Activated CD4-positive, alpha-beta T cell treated with anti-CD3 and anti-CD28 coated beads for 36 hours (primary cell): ENCODE measurements around the gene AP4M1. TPM values are rescaled to one million over a fixed set of nuclear protein-coding genes. Genes with fewer than 3 reads are reported as not detected.

Experiments
- ATAC-seq: fragments of 200-7000 bp; cut with Tn5 transposase; one replicate; pipeline ENCODE4 v1.10.0; 2021; ENCODE audit warnings: mild to moderate bottlenecking, moderate library complexity
- CTCF ChIA-PET: fragments of 350-600 bp; sonication (Branson Sonifier 250); formaldehyde crosslinking; loops from one replicate; lab custom pipeline; 2021; ENCODE audit warnings: antibody characterized with exemption; lab: Charles Lee
- POLR2A ChIA-PET: fragments of 350-600 bp; sonication (Branson Sonifier 250); formaldehyde crosslinking; loops from one replicate; lab custom pipeline; 2021; ENCODE audit warnings: antibody characterized with exemption, inconsistent platforms; lab: Charles Lee
- DNase-seq: peaks from one replicate; pipeline ENCODE4 v3.0.0-alpha.2; 2020
- H3K27ac Mint-ChIP-seq: one replicate; pipeline ENCODE4 v1.8.0; 2021; ENCODE audit warnings: mixed read lengths
- H3K27me3 Mint-ChIP-seq: one replicate; pipeline ENCODE4 v1.8.0; 2021; ENCODE audit warnings: mixed read lengths
- H3K36me3 Mint-ChIP-seq: one replicate; pipeline ENCODE4 v1.8.0; 2021; ENCODE audit warnings: low read depth, mixed read lengths
- H3K4me1 Mint-ChIP-seq: one replicate; pipeline ENCODE4 v1.8.0; 2021; ENCODE audit warnings: mixed read lengths
- H3K4me3 Mint-ChIP-seq: one replicate; pipeline ENCODE4 v1.8.0; 2021; ENCODE audit warnings: mild to moderate bottlenecking, moderate library complexity, mixed read lengths
- H3K9me3 Mint-ChIP-seq: one replicate; pipeline ENCODE4 v1.8.0; 2021; ENCODE audit warnings: low read depth, mixed read lengths
- intact Hi-C, 2 experiments: fragments of 100-400 bp; cut with DNase I in 1 of 2; cut with micrococcal nuclease in 1 of 2; formaldehyde crosslinking; loops; one replicate each; pipeline versions ENCODE4 v1.14.2 to v1.15.1; 2022 to 2024; cut with DNase I, micrococcal nuclease
- total RNA-seq, 2 experiments: library from RNA; stranded (reverse); gene quantifications; one replicate each; pipeline ENCODE4 v1.2.3, GENCODE V29; 2021

The AP4M1 gene
- total RNA-seq, 2 experiments from 2014 or later = 8.8 to 10.4 TPM

DNA sequence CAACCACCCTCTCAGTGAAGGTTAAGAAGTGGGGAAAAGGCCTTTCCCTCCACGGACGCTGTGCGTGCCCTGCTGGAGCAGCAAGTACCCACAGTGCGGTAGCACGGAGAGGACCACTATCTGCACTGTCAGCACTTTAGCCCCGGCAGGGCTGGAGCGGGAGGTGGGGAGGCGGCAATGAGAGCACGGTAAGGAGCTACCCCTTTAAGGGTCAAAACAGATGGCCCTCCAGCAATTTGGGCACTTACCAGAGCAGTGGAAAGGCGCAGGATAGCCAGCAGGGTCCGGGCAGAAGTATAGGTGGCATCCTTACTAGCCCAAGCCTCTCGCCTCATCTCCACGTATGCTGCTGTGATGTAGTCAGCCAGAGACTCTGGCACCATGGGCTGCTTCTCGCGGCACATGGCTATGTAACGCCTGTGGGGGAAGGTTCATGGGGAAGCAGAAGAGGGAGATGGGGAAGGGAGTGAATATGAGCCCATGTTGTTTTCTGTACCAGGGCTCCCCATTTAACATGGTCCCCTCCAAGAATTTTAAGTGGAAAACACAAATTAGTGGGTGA lies 7.4 kb upstream of the AP4M1 start:
- no peaks in the 10 kb centered on the region for H3K9me3 Mint-ChIP-seq
- no peak overlapping the region for H3K27ac Mint-ChIP-seq
- peaks cover 89% of the 10 kb centered on the region for H3K36me3 Mint-ChIP-seq
- DNase-seq (no peak), ATAC-seq (no peak)
- ChIA-PET CTCF (interaction anchor here (0.7 kb wide), 2 partner anchors 11 to 33 kb away, joined by 3 read pairs; partner anchors contain the start of gene MBLAC1), POLR2A (interaction anchor here (0.9 to 1.2 kb wide), 2 partner anchors 12 kb away, joined by 3 read pairs; no protein-coding TSS in a partner anchor)
- intact Hi-C loops = no loop called here
- H3K27me3 Mint-ChIP-seq = no peaks in the 10 kb centered on the region
- no peak overlapping the region for H3K4me3 Mint-ChIP-seq
- peaks cover 43% of the 10 kb centered on the region for H3K4me1 Mint-ChIP-seq

DNA sequence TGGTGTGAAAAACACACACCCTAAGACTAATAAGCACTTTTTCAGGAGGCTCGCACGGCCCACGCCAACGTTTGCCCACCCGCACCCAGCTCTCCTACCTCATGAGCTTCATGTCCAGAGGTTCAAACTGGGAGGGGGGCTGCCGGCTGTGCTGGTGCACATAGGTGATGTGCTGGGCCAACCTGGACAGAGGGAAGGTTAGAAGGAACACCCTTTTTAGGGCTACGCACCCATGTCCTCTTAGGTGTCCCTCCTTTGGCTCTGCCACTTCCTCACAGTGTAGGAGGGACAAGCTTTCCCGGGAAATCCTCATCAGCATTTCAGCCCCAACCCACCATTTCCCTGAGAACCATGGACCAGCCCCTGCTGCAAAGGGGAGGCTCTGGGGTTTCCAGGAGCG lies 6.2 kb upstream of the AP4M1 start:
- intact Hi-C loops = no loop called here
- H3K36me3 Mint-ChIP-seq = peaks cover 95% of the 10 kb centered on the region
- POLR2A ChIA-PET = interaction anchor here (0.6 to 1.3 kb wide), 4 partner anchors 13 to 258 kb away, joined by 3 to 9 read pairs (median 3); no protein-coding TSS in a partner anchor
- H3K4me3 Mint-ChIP-seq = no peak overlapping the region
- H3K27me3 Mint-ChIP-seq = no peaks in the 10 kb centered on the region
- H3K4me1 Mint-ChIP-seq = peaks cover 47% of the 10 kb centered on the region
- no peak for DNase-seq
- CTCF ChIA-PET = interaction anchor here (0.7 to 1.4 kb wide), 2 partner anchors 10 to 38 kb away, joined by 3 to 5 read pairs; no protein-coding TSS in a partner anchor
- no peaks in the 10 kb centered on the region for H3K9me3 Mint-ChIP-seq
- no peak for ATAC-seq
- no peak overlapping the region for H3K27ac Mint-ChIP-seq

DNA sequence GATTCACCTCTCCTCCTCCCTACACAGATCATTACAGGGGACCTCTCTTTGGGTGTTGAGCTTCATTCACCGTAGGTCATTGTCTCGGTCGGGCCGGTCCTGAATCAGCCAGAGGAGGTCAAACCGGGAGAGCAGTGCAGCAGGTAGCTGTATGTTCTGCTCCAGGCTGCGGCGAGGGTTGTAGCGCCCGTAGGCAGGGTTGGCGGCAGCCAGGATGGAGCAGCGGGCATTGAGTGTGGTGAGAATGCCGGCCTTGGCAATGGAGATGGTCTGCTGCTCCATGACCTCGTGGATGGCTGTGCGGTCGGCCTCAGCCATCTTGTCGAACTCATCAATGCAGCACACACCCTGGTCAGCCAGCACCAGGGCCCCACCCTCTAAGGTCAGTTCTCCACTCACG lies 5.7 kb upstream of the AP4M1 start:
- Mint-ChIP-seq H3K9me3 (no peaks in the 10 kb centered on the region), H3K27me3 (no peaks in the 10 kb centered on the region), H3K36me3 (peaks cover 96% of the 10 kb centered on the region), H3K4me3 (no peak overlapping the region), H3K4me1 (peaks cover 44% of the 10 kb centered on the region), H3K27ac (no peak overlapping the region)
- intact Hi-C loops = no loop called here
- ATAC-seq = no peak
- POLR2A ChIA-PET = interaction anchor here (0.6 to 1.3 kb wide), 3 partner anchors 13 to 257 kb away, joined by 3 to 9 read pairs (median 3); no protein-coding TSS in a partner anchor
- CTCF ChIA-PET = interaction anchor here (1.4 kb wide), 1 partner anchor 37 kb away, joined by 5 read pairs; no protein-coding TSS in a partner anchor
- DNase-seq = no peak

DNA sequence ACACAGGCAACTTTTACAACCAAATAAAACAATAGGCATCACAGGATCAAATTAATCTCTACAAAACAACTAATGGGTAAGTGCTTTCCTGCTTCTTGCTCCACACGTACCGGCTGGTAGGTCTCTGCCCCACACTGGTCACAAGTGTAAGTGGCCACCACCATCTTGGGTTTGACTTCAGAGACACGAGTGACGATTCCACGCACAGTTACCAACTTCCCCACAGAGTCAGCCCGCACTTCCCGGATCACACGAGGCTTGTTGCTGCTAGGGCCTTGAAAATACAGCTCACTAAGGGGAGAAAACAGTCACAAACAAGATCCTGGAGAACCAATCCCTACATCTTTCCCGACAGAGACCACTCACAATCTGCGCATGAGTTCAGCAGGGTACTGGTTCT lies 2.5 kb upstream of the AP4M1 start:
- Mint-ChIP-seq H3K27me3 (no peaks in the 10 kb centered on the region), H3K4me3 (peak overlapping the region; percentile 90), H3K27ac (peak overlapping the region; percentile 80), H3K9me3 (no peaks in the 10 kb centered on the region), H3K36me3 (peaks cover 68% of the 10 kb centered on the region), H3K4me1 (peaks cover 46% of the 10 kb centered on the region)
- intact Hi-C loops = no loop called here
- ATAC-seq = no peak
- ChIA-PET CTCF (interaction anchor here (0.7 kb wide), 1 partner anchor 202 kb away, joined by 3 read pairs; no protein-coding TSS in a partner anchor), POLR2A (interaction anchor here (4.9 kb wide), 1 partner anchor 9 kb away, joined by 74 read pairs; the partner anchor contains the start of gene COPS6)
- no peak for DNase-seq

DNA sequence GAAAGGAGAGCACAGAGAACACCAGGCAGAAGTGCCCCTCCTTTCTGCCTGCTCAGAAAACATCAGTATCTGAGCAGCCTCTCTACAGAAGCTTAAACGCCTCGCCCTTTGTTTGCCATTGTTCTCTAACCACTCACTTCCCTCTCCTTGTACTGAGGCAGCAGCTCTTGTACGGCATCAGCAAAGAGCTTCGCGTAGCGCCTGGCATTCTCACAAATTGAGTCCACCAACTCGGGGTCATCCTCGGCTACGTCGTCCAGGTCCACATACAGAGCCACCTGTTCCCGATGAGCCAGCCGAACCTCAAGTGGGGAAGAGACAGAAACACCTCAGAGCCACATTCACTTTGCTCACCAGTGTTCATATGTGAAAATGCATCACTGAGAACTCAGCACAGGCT lies 2.0 kb upstream of the AP4M1 start:
- intact Hi-C loops = no loop called here
- Mint-ChIP-seq H3K27ac (peak overlapping the region; percentile 94), H3K4me1 (peaks cover 46% of the 10 kb centered on the region), H3K4me3 (peak overlapping the region; percentile 90), H3K9me3 (no peaks in the 10 kb centered on the region), H3K36me3 (peaks cover 63% of the 10 kb centered on the region), H3K27me3 (no peaks in the 10 kb centered on the region)
- ChIA-PET CTCF (interaction anchor here (0.5 to 0.7 kb wide), 3 partner anchors 187 to 1056 kb away, joined by 3 read pairs; no protein-coding TSS in a partner anchor), POLR2A (interaction anchor here (4.9 kb wide), 1 partner anchor 9 kb away, joined by 74 read pairs; the partner anchor contains the start of gene COPS6)
- DNase-seq (no peak), ATAC-seq (no peak)

DNA sequence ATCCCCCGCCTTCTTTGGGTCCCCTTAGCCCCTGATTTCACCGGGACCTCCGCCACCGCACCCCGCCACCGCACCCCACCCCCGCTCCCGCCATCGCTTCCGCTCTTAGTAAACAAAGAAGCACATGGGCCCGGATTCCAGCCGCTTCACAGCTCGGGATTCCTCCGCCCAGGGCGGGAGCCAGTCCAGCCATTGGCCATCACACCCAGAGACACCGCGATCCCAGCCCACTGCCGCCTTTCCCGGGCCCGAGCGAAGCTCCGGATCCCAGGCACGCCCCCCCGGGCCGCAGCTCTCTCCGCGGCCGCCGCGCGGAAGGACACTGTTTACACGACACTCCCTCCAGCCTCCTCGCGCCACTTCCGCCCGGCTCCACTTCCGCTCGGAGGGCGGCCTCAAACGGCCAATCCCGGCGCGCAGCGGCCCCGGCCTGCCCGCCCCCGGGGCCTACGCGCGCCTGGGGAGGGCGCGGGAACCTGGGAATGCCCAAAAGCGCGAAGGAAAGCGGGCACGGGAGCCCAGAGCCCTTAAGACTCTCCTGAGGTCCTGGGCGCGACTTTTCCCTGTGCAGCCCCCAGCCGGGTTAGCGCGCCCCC lies 925 bp upstream of the AP4M1 start:
- CTCF ChIA-PET = interaction anchor here (0.6 to 3.0 kb wide), 6 partner anchors 10 to 722 kb away, joined by 3 to 14 read pairs (median 6); partner anchors contain the start of gene MBLAC1
- no peaks in the 10 kb centered on the region for H3K9me3 Mint-ChIP-seq
- H3K4me1 Mint-ChIP-seq = peaks cover 46% of the 10 kb centered on the region
- peak; percentile 93 for DNase-seq
- peaks cover 58% of the 10 kb centered on the region for H3K36me3 Mint-ChIP-seq
- peak overlapping the region; percentile 90 for H3K4me3 Mint-ChIP-seq
- POLR2A ChIA-PET = interaction anchor here (0.5 to 4.9 kb wide), 9 partner anchors 10 to 553 kb away, joined by 3 to 74 read pairs (median 7); partner anchors contain the start of genes COPS6, MBLAC1, TRIM4 and ZCWPW1
- peak overlapping the region; percentile 94 for H3K27ac Mint-ChIP-seq
- ATAC-seq = peak; percentile 79
- intact Hi-C loops = loop anchor here (1.0 to 5.0 kb wide), 14 partner anchors 10 to 693 kb away; partner anchors contain the start of genes CNPY4 (in 2 of the 2), TAF6 (in 2 of the 2), ZNF3 (in 2 of the 2) and BUD31 (in 1 of the 2)
- H3K27me3 Mint-ChIP-seq = no peaks in the 10 kb centered on the region

DNA sequence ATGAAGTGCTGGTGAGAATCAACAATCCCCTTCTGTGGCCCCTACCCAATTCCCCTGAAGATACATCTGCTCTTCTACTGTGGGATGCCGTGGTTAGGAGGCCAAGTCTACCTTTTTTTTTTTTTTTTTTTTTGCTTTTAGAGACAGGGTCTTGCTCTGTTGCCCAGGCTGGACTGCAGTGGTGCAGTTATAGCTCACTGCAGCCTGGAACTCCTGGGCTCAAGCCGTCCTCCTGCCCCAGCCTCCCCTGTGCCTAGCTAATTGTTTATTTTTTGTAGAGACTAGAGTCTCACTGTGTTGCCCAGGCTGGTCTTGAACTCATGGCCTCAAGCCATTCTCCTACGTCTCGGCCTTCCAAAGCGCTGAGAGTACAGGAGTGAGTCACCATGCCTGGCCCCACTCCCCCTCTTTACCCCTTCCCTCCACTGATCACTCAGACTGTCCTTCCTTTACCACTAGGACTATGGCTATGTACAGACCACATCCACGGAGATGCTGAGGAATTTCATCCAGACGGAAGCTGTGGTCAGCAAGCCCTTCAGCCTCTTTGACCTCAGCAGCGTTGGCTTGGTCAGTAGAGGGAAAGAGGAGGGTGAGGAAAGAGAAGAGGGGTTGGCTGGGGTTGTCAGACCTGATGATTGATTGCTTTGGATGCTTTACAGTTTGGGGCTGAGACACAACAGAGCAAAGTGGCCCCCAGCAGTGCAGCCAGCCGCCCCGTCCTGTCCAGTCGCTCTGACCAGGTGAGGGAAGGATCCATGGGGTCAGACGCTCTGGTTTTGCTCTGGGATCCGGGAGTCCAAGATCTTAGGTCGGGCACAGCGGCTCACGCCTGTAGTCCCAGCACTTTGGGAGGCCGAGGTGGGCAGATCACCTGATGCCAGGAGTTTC lies 1.8 kb downstream of the AP4M1 start:
- DNase-seq (no peak), ATAC-seq (no peak)
- CTCF ChIA-PET = interaction anchor here (0.6 to 3.0 kb wide), 4 partner anchors 17 to 325 kb away, joined by 3 to 14 read pairs (median 4); partner anchors contain the start of gene ZCWPW1
- Mint-ChIP-seq H3K4me1 (peaks cover 30% of the 10 kb centered on the region), H3K4me3 (peak overlapping the region; percentile 90), H3K27ac (peak overlapping the region; percentile 66), H3K9me3 (no peaks in the 10 kb centered on the region), H3K36me3 (peaks cover 36% of the 10 kb centered on the region), H3K27me3 (no peaks in the 10 kb centered on the region)
- POLR2A ChIA-PET = interaction anchor here (1.1 to 4.9 kb wide), 3 partner anchors 13 to 602 kb away, joined by 4 to 74 read pairs (median 9); partner anchors contain the start of genes COPS6 and POP7
- intact Hi-C loops = loop anchor here in 1 of 2 experiments (5.0 kb wide), 2 partner anchors 569 to 696 kb away; partner anchors contain the start of genes BUD31, GNB2 and PDAP1

DNA sequence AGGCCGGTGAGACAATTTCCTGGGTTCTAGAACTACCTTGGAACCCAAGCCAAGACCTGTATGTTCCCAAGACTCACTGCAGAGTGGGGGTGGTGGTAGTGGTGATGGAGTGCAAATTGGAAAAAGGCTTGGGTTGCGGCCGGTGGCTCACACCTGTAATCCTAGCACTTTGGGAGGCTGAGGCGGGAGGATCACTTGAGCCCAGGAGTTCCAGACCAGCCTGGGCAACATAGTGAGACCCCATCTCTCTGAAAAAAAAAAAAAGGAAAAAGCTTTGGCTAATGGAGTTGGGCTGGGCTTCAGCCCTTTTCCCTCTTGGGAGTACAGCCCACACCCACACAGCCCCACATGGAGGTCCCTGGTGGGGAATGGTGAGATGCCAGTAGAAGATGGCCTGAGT lies 4.1 kb downstream of the AP4M1 start:
- DNase-seq (no peak), ATAC-seq (no peak)
- Mint-ChIP-seq H3K27ac (no peak overlapping the region), H3K27me3 (no peaks in the 10 kb centered on the region), H3K4me3 (no peak overlapping the region), H3K36me3 (peaks cover 19% of the 10 kb centered on the region), H3K9me3 (no peaks in the 10 kb centered on the region), H3K4me1 (peaks cover 9% of the 10 kb centered on the region)
- intact Hi-C loops = no loop called here
- ChIA-PET CTCF (interaction anchor here (0.6 to 0.7 kb wide), 2 partner anchors 12 to 423 kb away, joined by 3 read pairs; no protein-coding TSS in a partner anchor), POLR2A (interaction anchor here (0.6 kb wide), 1 partner anchor 300 kb away, joined by 4 read pairs; no protein-coding TSS in a partner anchor)

DNA sequence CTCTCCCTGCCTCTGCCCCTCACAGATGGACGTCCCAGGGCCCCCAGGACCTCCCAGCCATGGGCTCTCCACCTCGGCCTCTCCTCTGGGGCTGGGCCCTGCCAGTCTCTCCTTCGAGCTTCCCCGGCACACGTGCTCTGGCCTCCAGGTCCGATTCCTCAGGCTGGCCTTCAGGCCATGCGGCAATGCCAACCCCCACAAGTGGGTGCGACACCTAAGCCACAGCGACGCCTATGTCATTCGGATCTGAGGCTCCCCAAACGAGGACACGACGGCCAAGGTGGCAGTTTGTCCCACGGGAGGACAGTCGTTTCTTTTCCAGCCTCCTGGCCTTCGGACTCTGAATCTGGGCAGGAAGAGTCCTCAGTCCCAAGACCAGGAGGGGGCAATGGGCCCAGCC lies 5.2 kb downstream of the AP4M1 start:
- intact Hi-C loops = no loop called here
- H3K36me3 Mint-ChIP-seq = peaks cover 21% of the 10 kb centered on the region
- ChIA-PET CTCF (no interaction called here), POLR2A (interaction anchor here (0.6 kb wide), 1 partner anchor 13 kb away, joined by 3 read pairs; no protein-coding TSS in a partner anchor)
- no peak overlapping the region for H3K4me3 Mint-ChIP-seq
- H3K4me1 Mint-ChIP-seq = peaks cover 9% of the 10 kb centered on the region
- DNase-seq (no peak), ATAC-seq (no peak)
- H3K27me3 Mint-ChIP-seq = no peaks in the 10 kb centered on the region
- no peak overlapping the region for H3K27ac Mint-ChIP-seq
- H3K9me3 Mint-ChIP-seq = no peaks in the 10 kb centered on the region

DNA sequence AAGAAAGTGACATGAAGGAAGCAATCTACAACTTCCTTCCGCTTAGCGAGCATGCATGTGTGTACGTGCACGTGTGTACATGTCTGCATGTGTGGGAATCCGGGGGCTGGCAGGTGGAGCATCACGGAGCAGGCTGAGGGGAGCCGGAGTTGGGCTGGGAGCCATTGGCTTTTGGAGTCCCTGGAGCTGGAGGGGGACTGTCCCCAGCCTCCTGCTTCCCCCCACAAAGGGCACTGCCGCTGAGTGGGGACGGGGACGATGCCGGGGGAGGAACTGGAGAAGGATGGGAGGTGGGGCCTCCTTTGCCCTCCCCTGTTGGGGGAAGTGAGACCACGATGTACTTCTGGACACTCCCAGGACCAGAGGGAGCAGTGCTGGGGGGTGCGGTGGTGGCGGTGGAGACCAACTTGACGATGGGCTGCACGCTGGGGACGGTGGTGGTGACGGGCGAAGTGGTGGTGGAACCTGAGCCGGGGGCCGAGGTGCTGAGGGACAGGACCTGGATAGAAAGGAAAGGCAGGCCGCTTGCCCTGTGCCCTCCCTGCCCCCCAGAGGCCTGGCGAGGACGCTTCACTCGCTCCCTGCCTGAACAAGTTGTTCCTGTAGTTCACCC lies 5.8 kb downstream of the AP4M1 start:
- H3K4me1 Mint-ChIP-seq = peaks cover 9% of the 10 kb centered on the region
- H3K27me3 Mint-ChIP-seq = no peaks in the 10 kb centered on the region
- intact Hi-C loops = no loop called here
- POLR2A ChIA-PET = no interaction called here
- H3K27ac Mint-ChIP-seq = no peak overlapping the region
- DNase-seq (no peak), ATAC-seq (no peak)
- CTCF ChIA-PET = interaction anchor here (0.6 kb wide), 1 partner anchor 15 kb away, joined by 3 read pairs; no protein-coding TSS in a partner anchor
- H3K36me3 Mint-ChIP-seq = peaks cover 22% of the 10 kb centered on the region
- no peaks in the 10 kb centered on the region for H3K9me3 Mint-ChIP-seq
- H3K4me3 Mint-ChIP-seq = no peak overlapping the region
